GM19397 (cell line): ENCODE data around the gene NSDHL.
"Not testable (repeated sequence)": the region's sequence is repeated elsewhere in the genome, so short reads cannot be mapped to it uniquely, and the experiment has no call there.

Experiments
- ATAC-seq: cut with Tn5 transposase; IDR thresholded peaks from one replicate; pipeline ENCODE4 v1.9.1; 2021; ENCODE audit warnings: mild to moderate bottlenecking, moderate library complexity; ENCODE audit not compliant: unreplicated experiment

NSDHL gene

DNA sequence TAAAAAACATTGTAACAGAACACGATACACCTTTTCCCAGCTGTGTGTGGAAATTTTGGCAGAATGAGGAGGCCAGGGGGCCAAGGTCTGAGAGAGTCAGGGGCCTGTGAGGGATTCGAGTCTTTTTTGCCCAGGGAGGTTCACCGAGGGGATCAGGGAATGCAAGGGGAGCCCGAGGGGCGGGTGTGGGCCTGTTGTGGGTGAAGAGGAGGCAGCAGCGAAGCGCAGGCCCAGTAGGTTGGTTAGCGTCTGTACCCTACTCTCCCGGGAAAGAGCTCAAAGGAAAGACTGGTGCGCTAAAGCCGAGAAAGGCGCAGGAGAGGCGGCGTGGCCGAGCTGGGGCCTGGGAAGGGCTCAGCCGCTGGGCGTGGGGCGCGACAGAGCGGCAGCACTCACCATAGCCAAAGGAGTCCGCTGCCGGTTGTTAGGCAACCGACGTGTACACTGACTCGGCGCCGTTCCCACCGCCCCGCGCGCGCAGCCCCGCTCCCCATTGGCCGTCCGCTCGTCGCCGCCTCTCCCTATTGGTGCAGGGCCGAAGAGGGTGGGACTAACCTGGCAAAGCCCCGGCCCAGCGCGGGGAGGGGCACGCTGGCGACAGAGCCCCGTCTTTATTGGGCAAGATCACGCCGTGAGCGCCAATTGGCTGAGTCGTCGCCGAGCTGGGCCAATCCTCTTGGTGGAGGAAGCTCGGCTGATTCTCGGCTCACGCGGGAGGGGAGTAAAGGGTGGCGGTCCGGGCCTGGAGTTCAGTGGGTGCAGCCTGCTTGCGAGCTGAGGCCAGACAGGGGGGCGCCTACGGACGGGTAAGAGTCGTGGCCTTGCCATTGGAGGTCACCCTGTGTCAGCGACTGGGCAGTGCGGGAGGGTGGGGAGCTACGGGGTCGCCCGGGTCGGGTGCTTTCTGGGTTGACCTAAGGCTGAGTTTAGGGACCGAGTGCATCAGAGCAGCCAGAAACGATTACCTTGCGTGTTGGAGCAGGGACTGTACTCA, at the start of gene NSDHL, which contains the start of gene CETN2:
Gene NSDHL, plus strand, starts transcription at position 752 of the 994 bp plus-strand sequence. CDS start 15,262 bp downstream, outside the sequence.
Gene CETN2, minus strand, starts transcription at position 446 of the 994 bp plus-strand sequence. Its CDS starts 47 bp downstream, at position 399.
- ATAC-seq, result peak; percentile 99

DNA sequence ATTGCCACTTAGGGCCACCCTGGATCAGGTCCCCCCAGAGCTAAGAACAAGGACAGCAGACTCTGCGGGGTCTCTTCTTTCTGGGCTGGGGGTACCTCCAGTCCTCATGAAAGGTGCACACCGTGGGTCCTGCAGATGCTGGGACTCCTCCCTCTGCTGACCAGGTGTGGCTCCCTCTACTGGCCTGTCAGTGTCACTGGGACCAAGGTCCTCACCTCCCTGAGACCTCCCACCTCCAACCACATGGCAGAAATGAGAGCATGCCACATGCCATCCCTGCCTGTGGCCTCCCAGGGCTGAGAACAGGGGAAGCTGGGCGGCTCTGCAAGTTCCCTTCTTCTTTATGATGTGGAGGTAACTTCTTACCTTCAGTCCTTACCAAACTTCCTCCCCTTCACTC, 43.8 kb upstream of the NSDHL start:
- not testable (repeated sequence) for ATAC-seq

DNA sequence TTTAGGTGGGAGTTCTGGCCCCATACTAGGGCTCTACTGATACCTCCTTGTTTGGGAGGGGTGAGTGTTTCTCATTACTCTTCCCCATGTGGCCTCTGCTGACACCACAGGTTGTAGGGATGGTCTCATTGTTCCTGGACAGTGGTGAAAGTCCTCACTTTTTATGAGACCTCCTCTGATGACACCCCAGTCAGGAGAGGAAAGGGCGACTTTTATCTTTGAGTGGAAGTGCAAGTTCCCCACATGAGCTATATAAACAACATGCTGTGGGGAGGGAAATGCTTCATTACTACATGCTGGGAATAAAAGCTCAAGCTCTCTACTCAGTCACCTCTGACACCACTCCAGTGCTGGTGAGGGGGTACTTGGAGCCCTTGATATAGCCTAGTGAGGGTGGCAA, 31.9 kb upstream of the NSDHL start:
- ATAC-seq, result no peak

DNA sequence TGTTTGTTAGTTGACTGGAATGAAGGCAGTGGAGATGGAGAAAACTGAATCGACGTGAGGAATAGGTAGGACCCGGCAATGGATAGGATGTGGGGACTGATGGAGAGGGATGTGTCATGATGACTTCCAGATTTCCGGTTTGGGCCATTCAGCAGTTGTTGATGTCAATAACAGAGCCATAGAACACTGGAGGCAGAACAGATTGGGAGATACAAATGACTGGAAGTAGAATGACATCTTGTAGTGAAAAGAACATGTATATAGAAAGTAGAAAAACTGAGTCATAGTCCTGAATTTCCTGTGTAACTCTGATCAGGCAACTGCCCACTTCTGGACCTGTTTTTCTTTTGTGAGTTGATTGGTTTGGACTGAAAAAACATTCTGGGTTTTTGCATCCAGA, 24.8 kb upstream of the NSDHL start:
- no peak for ATAC-seq

DNA sequence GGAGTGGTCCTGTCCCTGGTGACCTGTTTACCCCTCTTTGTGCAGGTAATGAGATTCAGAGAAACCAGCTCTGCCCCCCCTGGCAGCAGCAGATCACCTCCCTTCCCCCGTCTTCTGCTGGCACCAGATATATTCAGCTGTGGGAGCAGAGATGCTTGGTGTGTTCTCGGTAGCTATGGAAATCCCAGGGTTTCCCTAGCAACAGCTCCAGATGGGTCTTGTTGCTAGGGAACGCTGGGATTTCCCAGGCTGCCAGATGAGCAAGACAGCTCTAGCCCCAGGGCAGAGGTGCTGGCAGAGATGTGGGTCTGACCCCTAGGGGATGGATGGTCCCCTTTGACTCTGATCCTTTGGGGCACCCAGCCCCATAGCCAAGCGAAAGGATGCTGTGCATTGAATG, 20.5 kb upstream of the NSDHL start:
- no peak for ATAC-seq

DNA sequence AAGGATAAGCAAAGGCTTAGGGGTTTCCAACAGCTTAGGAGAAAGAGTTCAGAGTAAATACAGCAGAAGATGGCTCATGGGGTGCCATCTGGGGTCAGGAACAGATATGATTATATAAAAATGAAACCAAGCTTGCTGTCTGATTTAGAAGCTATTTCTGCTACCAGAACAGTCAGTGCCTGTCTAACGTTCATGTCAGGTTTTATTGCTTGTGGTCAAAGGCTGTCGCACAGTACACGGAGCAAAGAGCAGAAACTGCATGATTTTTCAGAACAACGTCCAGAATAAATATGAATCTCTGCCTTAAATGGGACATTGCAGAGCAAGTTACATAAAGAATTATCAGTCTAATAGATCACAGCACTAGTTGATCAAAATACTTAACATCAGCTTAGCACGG, 17.7 kb upstream of the NSDHL start:
- no peak for ATAC-seq

DNA sequence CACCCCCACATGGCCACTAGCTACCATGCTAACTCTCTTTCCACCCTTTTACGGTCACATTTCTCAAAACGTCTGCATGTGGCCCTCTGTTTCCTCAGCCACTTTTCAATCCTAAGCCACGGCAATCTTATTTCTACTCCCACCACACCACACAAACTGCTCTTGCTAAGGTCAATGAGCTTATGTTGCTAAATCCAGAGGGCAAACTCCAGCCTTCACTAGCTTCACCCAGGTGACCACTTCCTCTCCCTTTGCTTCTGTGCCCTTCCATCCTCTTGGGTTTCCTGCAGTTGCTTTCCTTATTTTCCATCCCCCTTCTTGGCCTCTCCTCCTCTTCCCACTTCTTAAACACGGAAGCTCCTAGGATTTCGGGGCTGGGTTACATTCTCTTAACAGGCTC, 16.8 kb upstream of the NSDHL start:
- no peak for ATAC-seq

DNA sequence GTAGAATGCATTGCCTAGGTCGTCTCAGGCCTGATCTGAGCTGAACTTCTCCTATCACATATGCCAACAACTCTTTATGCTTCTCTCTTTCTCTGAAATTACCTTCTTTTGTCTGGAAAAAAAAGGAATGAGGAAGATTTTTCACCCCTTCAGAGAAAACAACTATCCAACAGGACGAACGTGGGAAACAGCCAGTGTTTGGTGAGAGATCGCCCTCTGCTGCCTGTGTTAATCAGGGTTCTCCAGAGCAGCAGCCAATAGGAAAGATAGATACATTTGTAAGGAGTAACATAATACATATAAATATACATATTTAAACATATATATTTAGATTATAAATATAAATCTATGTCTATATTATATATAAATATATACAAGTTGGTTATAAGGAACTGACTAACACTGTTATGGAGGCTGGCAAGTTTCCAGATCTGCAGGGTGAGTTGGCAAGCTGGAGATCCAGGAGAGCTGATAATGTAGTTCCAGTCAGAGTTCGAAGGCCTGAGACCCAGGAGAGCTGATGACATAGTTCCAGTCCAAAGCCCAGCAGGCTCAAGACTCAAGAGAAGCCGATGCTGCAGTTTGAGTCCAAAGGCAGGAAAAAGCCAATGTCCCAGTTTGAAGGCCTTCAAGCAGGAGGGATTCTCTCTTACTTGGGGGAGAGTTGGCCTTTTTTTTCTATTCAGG, 13.6 kb upstream of the NSDHL start:
- ATAC-seq, result no peak

DNA sequence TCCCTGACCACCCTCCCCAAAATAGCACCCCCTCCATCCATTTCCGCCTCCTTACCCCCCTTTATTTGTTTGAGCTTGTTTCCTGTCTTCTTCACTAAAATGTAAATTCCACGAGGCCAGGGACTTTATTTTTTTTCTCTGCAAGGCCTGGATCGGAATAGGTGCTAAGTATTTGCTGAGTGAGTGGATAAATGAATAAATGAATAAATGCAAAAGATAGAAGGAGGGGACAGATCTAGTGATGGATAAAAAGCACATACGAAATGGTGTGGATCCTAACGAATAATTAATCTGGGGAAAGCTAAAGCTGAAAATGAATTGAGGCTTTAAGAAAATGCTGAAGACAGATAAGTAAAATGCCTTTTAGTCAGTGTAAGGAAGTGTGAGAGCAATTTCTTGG, 12.5 kb upstream of the NSDHL start:
- ATAC-seq, result no peak

DNA sequence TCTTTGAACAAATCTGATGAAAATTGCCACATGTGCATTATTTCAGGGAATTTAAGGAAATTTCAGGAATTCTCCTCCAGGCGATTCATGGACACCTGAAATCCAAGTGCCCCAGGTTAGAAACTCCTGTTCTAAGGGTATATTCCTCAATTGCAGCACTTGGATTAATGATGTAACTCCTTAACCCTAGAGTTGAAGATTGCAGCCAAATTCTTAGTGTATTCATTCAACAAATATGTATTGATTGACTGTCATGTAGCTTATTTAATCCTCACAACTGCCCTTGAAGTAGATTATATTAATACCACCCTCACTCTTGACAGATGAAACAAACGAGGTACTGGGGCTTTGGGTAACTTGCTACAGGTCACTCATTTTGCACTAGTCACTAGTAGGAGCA, 11.6 kb upstream of the NSDHL start:
- ATAC-seq, result no peak

DNA sequence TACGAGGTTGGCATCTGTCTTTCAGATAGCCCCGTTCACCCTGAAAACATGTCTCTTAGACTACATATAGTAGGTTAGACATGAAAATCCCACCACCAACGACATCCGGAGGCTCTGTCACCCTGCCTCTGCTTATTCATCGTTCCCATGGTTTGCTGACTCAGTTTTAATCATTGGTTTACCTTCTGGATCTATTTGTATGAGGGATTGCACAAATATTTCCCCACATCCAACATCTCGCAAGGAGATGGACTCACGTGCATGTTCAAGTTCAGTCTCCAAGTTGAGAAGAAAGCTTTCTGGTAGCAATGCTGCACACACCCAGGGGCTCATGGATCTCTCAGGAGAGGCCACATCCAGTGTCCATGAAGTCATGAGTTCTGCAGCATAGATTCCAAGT, 11.1 kb upstream of the NSDHL start:
- no peak for ATAC-seq

DNA sequence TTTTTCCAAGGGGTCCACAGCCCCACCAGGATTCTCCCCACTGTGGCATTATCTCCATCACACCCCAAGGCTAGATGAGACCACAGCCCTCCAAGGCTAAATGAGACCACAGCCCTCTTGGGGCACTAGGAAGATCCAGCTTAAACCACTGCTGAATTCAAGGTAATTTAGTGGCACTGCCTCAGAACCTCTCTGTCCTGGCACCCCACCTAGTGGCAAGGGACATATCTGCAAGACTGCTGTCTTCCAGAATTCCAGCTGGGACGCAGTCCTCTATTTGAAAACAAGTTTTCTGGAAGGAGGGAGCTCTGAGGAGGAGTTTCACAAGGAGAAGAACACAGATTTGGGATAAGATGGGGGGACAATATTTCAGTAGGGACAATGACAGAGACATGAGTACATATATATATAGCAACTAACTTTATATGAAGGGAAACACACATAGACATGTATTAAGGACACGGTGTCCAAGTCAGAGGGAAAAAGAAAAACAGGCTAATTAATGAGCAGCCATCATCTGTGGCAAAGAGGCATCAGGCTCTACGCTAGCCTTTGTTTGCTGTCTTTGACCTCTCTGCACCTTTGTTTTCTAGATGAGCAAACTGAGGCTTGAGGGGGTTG, 9.6 kb upstream of the NSDHL start:
- ATAC-seq, result no peak

DNA sequence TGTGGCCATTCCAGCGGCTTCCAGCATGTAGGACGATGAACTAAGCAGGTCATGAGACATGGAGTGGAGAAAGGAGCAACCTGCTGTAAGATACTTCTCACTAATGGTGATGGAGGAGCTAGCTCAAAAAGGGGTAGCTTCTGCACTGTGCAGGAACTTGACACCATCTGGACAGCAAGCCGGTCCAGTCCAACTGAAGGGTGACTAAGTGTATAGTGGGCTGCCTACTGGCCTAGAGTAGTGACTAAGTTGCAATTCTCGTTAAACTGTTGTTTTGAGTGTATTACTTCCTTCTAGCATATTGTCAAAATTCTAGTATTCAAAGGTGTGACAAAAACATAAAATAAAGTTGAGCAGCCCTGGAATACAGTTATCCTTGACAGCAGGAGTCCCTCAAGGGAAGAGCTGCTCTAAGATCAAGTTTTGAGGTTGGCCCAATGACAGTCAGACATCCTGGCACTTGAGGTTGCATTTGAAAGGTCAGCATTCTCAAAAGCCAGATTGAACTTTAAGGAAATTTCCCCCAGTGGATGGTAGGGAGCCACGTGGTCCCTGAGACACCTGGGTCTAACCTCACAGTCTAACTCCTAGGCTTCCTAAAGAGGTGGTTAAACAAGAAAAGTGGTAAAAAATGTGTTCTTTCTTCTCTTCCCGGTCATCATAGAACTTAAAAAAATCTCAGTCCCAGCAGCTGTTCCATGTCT, 8.3 kb upstream of the NSDHL start:
- ATAC-seq, result no peak

DNA sequence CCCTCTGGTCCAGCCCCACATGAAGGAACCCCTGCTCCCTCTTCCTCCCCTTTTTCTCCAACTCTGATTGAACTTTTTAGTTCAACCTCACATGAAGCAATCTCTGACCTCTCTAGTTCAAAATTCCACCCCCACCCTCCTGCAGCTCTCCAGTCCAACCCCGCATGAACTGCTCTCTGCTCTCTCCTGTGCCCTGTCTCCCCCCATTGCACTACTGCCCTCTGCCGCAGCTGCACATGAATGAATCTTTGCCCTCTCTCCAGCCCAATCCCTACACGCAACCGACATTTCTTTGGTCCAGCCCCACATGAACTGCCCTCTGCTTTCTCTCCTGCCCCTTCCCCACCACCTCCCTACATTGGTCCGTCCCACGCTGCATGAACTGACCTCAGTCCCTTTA, 7.2 kb upstream of the NSDHL start:
- no peak for ATAC-seq

DNA sequence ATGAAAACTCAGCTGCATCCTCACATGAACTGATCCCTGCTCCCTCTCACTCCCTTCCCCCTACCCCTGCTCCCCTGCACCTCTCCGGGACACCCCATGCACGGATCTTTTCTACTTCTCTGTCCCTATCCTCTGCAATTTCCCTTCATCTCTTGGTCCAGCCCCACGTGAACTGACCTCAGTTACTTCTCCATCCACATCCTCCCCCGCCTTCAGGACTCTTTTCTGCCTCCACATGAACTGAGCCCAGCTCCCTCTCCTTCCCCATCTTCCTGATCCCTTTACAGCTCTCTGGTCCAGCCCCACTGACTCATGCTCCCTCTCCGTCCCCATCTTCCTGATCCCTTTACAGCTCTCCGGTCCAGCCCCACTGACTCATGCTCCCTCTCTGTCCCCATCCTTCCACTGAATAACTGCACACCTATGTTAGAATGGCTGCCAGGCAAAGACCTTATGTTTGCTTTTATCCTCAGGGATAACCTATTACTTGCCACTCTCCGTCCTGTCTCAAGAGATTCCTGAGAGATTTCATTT, 6.0 kb upstream of the NSDHL start:
- no peak for ATAC-seq

DNA sequence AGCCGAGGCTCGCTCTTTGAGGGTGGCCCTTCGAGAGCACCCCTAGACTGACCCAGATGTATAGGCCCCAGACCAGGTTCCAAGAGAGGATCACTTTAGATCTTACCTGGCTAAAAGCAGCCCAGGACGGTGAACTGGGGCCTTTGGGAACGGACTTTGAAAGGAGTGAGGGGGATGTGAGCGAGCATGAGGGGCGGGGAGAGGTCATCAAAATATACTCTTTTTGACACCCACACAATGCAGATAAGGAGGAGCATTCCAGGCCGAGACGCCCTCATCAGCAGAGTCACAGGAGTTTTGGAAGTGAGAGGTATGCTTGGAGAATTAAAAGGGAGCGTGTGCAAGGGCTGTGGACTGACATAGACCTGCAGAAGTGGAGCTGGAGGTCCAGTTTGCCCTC, 528 bp downstream of the NSDHL start:
- ATAC-seq, result no peak

DNA sequence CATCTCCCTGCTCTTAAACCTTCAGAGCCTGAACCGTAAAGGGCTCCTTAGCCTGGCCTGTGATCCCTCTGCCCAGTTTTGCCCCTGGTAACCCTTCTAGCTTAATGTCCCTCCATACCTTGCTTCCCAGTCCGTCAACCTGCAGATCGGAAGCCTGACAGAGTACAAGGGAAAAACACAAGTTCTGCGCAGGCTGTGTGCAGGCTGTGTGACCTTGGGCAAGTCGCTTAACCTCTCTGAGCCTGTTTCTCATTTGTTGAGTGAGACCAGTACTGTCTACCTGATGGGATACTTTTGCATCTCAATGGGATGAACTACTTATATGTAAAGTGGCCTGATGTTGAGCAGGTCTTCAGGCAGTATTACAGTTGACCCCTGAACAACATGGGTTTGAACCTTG, 1.7 kb downstream of the NSDHL start:
- no peak for ATAC-seq

DNA sequence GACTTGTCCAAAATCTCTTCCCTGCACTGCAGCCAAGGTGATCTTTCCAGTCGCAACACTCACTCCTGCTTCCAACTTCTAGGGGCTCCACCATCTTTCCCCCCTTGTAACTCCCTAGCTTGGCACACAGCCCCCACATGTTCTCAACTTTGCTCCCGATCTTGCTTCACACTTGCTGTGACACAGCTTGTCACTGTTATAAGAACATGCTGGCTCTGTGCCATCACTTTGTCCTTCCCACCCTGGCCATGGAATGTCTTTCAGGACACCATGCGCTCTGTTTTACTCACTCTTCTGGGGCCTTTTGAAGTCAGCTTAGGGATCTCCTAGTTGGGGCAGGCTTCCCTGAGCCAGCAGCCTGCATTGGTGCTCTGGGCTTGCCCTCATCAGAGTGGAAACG, 2.5 kb downstream of the NSDHL start:
- no peak for ATAC-seq

DNA sequence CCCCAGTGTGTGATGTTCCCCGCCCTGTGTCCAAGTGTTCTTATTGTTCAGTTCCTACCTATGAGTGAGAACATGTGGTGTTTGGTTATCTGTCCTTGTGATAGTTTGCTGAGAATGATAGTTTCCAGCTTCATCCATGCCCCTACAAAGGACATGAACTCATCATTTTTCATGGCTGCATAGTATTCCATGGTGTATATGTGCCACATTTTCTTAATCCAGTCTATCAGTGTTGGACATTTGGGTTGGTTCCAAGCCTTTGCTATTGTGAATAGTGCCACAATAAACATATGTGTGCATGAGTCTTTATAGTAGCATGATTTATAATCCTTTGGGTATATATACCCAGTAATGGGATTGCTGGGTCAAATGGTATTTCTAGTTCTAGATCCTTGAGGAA, 4.6 kb downstream of the NSDHL start:
- ATAC-seq, result not testable (repeated sequence)

DNA sequence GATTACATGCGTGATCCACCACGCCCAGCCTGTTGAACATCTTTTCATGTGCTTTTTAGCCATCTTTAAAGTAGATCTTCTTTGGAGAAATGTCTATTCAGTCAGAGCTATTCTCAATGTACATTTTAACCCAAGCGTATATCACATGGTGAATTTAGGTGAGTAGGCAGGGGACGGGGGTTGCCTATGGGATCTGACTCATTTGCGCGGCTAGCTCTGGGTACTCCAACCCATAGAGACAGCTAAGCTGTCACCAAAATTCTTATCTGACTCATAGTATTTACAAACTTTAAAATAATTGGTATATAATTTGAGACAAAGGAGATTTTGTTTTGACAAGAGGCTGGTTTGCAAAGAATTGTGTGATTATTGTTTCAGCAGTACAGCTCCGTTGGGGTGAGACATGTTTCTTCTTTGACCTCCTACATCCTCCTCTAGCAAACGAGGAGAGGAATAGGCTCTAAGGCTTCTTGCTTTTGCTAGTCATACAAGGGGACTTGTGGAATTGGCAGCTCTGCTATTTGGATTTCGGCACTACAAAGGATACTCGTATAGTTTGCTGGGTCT, 12.0 kb downstream of the NSDHL start:
- ATAC-seq, result no peak
